ENCODE measurements around the gene ZNF142. TPM values are rescaled to one million over a fixed set of nuclear protein-coding genes. Genes with fewer than 3 reads are reported as not detected.

Gene ZNF142
- total RNA-seq, 1 donor from 2014 or later = 38.3 TPM

- H3K27ac Mint-ChIP-seq = peak within 1 kb of the TSS; percentile 32
- peaks cover 9% of the 10 kb centered on the region for H3K27me3 Mint-ChIP-seq
- no peak for DNase-seq (ENCODE audit: extremely low spot score, unreplicated experiment)
- H3K4me1 Mint-ChIP-seq (ENCODE audit: unreplicated experiment) = peaks cover 24% of the 10 kb centered on the region
- no peaks in the 10 kb centered on the region for H3K36me3 Mint-ChIP-seq
- peak within 1 kb of the TSS; percentile 23 for H3K4me3 Mint-ChIP-seq
- H3K9me3 Mint-ChIP-seq = no peaks in the 10 kb centered on the region
- no peak for TF ChIP-seq CTCF (conservative IDR thresholded peaks at IDR 0.05)
Measured at GRCh38 chr2:218607436-218608115, 51.8 kb downstream of the ZNF142 start, which contains the start of gene PLCD4. TSS of gene PLCD4 (plus strand) at chr2:218607899. CDS start at chr2:218615740, 7,841 bp downstream.

- Mint-ChIP-seq H3K4me1 (ENCODE audit: unreplicated experiment) (peaks cover 24% of the 10 kb centered on the region), H3K27ac (no peak overlapping the region), H3K9me3 (no peaks in the 10 kb centered on the region), H3K36me3 (no peaks in the 10 kb centered on the region), H3K4me3 (no peak overlapping the region), H3K27me3 (peaks cover 3% of the 10 kb centered on the region)
- DNase-seq (ENCODE audit: extremely low spot score, unreplicated experiment) = no peak
- no peak for TF ChIP-seq CTCF (conservative IDR thresholded peaks at IDR 0.05)
Measured at GRCh38 chr2:218605432-218605831, 54.0 kb downstream of the ZNF142 start.

Other genes starting within 250 kb of the ZNF142 start
- gene VIL1, start 240.5 kb downstream of the ZNF142 start, total RNA-seq (ENCODE audit: low replicate concordance) = 64.6 and 142 TPM in 2 replicates
- gene USP37, start 91.3 kb downstream of the ZNF142 start, total RNA-seq (ENCODE audit: low replicate concordance) = 16.5 and 22.9 TPM in 2 replicates
- gene CNOT9, start 90.8 kb downstream of the ZNF142 start, total RNA-seq (ENCODE audit: low replicate concordance) = 42.9 and 59.4 TPM in 2 replicates
- 0.40 and 1.4 TPM in 2 replicates for gene PLCD4, start 51.7 kb downstream of the ZNF142 start, total RNA-seq (ENCODE audit: low replicate concordance)
- 46.0 and 64.2 TPM in 2 replicates for gene BCS1L, start 60 bp upstream of the ZNF142 start, total RNA-seq (ENCODE audit: low replicate concordance)
- 22.8 and 30.5 TPM in 2 replicates for gene RNF25, start 12.4 kb upstream of the ZNF142 start, total RNA-seq (ENCODE audit: low replicate concordance)
- gene STK36, start 12.5 kb upstream of the ZNF142 start, total RNA-seq (ENCODE audit: low replicate concordance) = 60.4 and 102 TPM in 2 replicates
- 59.2 and 79.8 TPM in 2 replicates for gene TTLL4, start 51.2 kb upstream of the ZNF142 start, total RNA-seq (ENCODE audit: low replicate concordance)
- gene CYP27A1, start 122.5 kb upstream of the ZNF142 start, total RNA-seq (ENCODE audit: low replicate concordance) = 6.5 and 6.9 TPM in 2 replicates
- gene PRKAG3, start 172.2 kb upstream of the ZNF142 start, total RNA-seq (ENCODE audit: low replicate concordance) = not detected in 2 replicates
- 24.7 and 123 TPM in 2 replicates for gene WNT6, start 200.2 kb upstream of the ZNF142 start, total RNA-seq (ENCODE audit: low replicate concordance)
- 5.5 and 31.8 TPM in 2 replicates for gene WNT10A, start 221.2 kb upstream of the ZNF142 start, total RNA-seq (ENCODE audit: low replicate concordance)

Measured in type B pancreatic cell (in vitro differentiated cells).